NB4 (cell line): Measurements from ENCODE around the gene RGS9.

Experiments used
- MYC ChIP-seq: IDR thresholded peaks from 2 replicates; pipeline ENCODE4 v1.6.1; 2011; ENCODE audit warnings: low read depth, low read length
- TF ChIP-seq, protein P1 (sequence below): IDR thresholded peaks from one replicate; pipeline ENCODE4 v1.5.1; 2012; ENCODE audit warnings: low read depth, low read length
- TF ChIP-seq, protein P2 (sequence below): IDR thresholded peaks from 2 replicates; pipeline ENCODE4 v1.6.1; 2011; ENCODE audit warnings: low read depth, low read length

DNA sequence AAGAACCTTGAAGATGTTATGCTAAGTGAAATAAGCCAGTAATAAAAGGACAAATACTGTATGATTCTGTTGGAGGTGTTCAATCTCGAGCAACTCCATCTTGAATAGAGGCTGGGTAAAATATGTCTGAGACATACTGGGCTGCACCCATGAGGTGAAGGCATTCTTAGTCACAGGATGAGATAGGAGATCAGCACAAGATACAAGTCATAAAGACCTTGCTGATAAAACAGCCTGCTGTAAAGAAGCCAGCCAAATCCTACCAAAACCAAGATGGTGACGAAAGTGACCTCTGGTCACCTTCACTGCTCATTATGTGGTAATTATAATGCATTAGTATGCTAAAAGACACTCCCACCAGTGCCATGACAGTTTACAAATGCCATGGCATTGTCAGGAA, 98.1 kb downstream of the RGS9 start:
- TF ChIP-seq, protein P1, sequence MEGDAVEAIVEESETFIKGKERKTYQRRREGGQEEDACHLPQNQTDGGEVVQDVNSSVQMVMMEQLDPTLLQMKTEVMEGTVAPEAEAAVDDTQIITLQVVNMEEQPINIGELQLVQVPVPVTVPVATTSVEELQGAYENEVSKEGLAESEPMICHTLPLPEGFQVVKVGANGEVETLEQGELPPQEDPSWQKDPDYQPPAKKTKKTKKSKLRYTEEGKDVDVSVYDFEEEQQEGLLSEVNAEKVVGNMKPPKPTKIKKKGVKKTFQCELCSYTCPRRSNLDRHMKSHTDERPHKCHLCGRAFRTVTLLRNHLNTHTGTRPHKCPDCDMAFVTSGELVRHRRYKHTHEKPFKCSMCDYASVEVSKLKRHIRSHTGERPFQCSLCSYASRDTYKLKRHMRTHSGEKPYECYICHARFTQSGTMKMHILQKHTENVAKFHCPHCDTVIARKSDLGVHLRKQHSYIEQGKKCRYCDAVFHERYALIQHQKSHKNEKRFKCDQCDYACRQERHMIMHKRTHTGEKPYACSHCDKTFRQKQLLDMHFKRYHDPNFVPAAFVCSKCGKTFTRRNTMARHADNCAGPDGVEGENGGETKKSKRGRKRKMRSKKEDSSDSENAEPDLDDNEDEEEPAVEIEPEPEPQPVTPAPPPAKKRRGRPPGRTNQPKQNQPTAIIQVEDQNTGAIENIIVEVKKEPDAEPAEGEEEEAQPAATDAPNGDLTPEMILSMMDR: no peak
- TF ChIP-seq MYC: no peak
- TF ChIP-seq, protein P2, sequence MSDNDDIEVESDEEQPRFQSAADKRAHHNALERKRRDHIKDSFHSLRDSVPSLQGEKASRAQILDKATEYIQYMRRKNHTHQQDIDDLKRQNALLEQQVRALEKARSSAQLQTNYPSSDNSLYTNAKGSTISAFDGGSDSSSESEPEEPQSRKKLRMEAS: no peak
